SU-DHL-6 (cell line): Measurements from ENCODE around the gene ZNF491.

ENCODE experiments used
- EZH2phosphoT487 ChIP-seq: fragments of 200-600 bp; sonication (generic), shearing (Covaris generic); conservative IDR thresholded peaks from 2 replicates; pipeline ENCODE4 v1.6.1; 2018; ENCODE audit warnings: mild to moderate bottlenecking, antibody characterized with exemption, low read length, moderate library complexity, mixed read lengths
- TF ChIP-seq, protein P1 (sequence below): fragments of 200-600 bp; sonication (generic); IDR thresholded peaks from one replicate; pipeline ENCODE4 v1.5.1; 2017; ENCODE audit warnings: antibody characterized with exemption, mild to moderate bottlenecking, low read length, moderate library complexity; ENCODE audit not compliant: insufficient read depth, poor library complexity, severe bottlenecking

GRCh38 chr19:11798391-11799330 is at the start of gene ZNF491:
- TF ChIP-seq, protein P1, sequence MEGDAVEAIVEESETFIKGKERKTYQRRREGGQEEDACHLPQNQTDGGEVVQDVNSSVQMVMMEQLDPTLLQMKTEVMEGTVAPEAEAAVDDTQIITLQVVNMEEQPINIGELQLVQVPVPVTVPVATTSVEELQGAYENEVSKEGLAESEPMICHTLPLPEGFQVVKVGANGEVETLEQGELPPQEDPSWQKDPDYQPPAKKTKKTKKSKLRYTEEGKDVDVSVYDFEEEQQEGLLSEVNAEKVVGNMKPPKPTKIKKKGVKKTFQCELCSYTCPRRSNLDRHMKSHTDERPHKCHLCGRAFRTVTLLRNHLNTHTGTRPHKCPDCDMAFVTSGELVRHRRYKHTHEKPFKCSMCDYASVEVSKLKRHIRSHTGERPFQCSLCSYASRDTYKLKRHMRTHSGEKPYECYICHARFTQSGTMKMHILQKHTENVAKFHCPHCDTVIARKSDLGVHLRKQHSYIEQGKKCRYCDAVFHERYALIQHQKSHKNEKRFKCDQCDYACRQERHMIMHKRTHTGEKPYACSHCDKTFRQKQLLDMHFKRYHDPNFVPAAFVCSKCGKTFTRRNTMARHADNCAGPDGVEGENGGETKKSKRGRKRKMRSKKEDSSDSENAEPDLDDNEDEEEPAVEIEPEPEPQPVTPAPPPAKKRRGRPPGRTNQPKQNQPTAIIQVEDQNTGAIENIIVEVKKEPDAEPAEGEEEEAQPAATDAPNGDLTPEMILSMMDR, result no peak
- no peak for TF ChIP-seq EZH2phosphoT487
